Right ventricle myocardium inferior (tissue), 1 donor: ENCODE data around the gene BHLHE40. TPM values are rescaled to one million over a fixed set of nuclear protein-coding genes. Genes with fewer than 3 reads are reported as not detected.

Source experiments
- ATAC-seq: fragments of 200-7000 bp; cut with Tn5 transposase; one replicate; pipeline ENCODE4 v1.9.1; 2020; ENCODE audit warnings: mild to moderate bottlenecking, moderate library complexity
- DNase-seq: peaks from one replicate; pipeline ENCODE4 v3.0.0; 2021; ENCODE audit errors: missing footprints
- intact Hi-C: fragments of 100-400 bp; cut with DNase I; formaldehyde crosslinking; loops from one replicate; pipeline ENCODE4 v1.11.0; 2022
- long read RNA-seq: library from polyadenylated mRNA; unstranded; transcript quantifications from one replicate; pipeline ENCODE4 v2.0.0, GENCODE V29; 2021
- total RNA-seq: library from RNA; stranded (reverse); fragmentation: NEBNext Ultra II Directional; extraction: Animal tissue kit (Norgen Biotek cat#: 25700); gene quantifications from one replicate; pipeline ENCODE4 v1.2.1, GENCODE V29; 2021
- donor health status: DM: no; HTN: yes; CAD: no; lungs with severe emphysema.

BHLHE40 gene
- 26.9 TPM for total RNA-seq
- long read RNA-seq, transcript BHLHE40-201 (5 exons, 3,473 nt) = major isoform, 6 of 14 reads
- long read RNA-seq, partial matches to known transcripts = 7 of 14 reads
- long read RNA-seq, other reads (novel, unspliced or antisense) = 1 of 14 reads

DNA sequence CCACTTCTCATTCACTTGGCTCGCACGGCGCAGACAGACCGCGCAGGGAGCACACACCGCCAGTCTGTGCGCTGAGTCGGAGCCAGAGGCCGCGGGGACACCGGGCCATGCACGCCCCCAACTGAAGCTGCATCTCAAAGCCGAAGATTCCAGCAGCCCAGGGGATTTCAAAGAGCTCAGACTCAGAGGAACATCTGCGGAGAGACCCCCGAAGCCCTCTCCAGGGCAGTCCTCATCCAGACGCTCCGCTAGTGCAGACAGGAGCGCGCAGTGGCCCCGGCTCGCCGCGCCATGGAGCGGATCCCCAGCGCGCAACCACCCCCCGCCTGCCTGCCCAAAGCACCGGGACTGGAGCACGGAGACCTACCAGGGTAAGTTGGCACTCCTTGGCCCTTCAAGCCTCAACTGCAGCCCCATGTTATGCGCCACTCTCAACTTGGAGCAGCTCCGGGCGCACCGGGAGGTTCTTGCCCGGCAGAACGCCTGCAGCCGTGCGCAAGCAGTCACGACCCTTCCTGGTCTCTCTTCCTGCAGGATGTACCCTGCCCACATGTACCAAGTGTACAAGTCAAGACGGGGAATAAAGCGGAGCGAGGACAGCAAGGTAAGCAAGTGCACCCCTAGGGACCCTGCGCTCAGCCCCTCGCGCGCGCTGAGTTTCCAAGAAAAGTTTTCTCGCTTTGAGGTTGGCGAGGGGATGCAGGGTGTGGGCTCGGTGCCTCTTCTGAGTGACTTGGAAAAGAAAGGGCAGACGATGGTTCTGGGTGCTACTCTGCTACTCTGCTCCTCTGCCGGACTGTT is at the start of gene BHLHE40:
BHLHE40 (plus strand) TSS at position 10 of the 801 bp plus-strand sequence; CDS start at position 292, 282 bp downstream.
- DNase-seq (no peak), ATAC-seq (no peak)
- intact Hi-C loops = loop anchor here (2.0 kb wide), 3 partner anchors 37 to 259 kb away; no protein-coding TSS in a partner anchor

DNA sequence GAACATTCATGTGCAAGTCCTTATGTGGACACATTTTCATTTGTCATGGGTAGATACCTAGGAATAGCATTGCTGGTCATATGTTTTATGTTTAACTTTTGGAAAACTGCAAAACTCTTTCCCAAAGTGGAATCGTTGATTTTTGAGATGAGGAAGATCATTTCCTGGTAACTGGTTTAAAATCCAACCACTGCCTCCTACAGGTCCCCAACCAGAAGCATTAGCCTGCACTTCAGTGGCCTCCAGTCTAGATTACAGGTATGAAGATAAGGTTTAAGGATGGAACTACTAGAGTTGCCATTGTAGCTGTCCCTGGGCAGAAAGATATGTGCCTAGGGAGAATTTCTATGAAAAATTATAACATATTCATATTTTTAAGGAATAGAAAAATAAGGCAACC is 48.7 kb upstream of the BHLHE40 start:
- DNase-seq = no peak
- intact Hi-C loops = no loop called here
- ATAC-seq = no peak

DNA sequence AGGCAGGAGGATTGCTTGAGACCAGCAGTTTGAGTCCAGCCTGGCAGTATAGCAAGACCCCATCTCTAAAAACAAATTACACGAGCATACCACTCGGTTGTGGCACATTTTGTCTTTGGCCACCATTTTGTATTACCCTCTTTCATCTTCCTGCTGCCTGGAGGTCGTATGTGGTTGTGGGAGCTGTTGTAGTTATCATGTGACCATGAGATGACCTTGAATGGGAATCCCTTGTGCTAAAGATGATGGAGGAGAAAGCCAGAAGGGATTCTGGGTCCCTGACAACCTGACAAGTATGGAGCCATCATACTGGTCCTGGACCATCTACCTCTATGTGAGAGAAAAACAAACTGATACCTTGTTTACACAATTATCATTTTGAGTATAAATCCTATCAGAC is 45.2 kb upstream of the BHLHE40 start:
- ATAC-seq (no peak), DNase-seq (no peak)
- intact Hi-C loops = no loop called here

DNA sequence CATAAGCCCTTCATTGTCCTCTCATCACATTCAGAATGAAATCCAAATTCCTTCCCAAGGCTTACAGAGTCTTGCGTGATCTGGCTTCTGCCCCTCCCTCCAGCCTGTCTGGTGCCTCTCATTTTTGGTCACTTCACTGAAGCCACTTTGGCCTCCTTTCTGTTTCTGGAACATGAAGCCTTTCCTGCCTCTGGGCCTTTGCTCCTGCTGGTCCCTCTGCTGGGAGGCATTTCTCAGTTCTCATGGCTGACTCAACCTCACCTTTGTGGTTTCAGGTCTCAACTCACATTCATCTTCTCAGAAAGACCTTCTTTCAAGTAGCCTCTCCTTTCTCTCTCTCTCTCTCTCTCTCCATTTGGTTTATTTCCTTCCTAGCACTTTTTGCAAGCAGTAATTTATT is 43.9 kb upstream of the BHLHE40 start:
- ATAC-seq (no peak), DNase-seq (no peak)
- intact Hi-C loops = no loop called here

DNA sequence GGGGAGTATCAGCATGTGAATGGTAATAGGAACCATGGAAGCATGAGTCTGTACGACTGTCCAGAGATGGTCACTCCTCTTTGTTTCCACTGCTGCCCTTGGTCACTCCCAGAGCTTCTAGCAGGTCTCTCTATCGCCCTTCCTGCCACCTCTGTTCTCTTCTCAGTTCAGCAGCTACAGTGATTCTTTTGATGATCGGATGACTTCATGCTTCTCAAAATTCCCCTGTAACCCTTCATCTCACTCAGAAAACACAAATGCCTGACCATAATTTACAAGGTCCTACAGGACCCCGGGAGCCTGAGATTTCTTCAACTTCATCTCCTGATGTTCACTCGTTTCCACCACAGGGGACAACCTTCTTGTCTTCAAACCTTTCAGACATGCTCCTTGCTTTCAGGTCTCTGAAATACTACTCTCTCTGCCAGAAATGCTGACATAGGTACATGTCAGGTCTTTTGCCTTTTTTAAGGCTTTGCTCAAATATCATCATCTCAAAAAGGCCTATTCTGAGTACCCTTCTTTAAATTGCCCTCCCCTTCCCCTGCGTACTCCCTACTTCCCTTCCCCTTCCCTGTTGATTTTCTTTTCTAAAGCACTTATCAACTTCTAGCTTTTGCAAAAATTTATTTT is 42.1 kb upstream of the BHLHE40 start:
- DNase-seq (no peak), ATAC-seq (no peak)
- intact Hi-C loops = no loop called here

DNA sequence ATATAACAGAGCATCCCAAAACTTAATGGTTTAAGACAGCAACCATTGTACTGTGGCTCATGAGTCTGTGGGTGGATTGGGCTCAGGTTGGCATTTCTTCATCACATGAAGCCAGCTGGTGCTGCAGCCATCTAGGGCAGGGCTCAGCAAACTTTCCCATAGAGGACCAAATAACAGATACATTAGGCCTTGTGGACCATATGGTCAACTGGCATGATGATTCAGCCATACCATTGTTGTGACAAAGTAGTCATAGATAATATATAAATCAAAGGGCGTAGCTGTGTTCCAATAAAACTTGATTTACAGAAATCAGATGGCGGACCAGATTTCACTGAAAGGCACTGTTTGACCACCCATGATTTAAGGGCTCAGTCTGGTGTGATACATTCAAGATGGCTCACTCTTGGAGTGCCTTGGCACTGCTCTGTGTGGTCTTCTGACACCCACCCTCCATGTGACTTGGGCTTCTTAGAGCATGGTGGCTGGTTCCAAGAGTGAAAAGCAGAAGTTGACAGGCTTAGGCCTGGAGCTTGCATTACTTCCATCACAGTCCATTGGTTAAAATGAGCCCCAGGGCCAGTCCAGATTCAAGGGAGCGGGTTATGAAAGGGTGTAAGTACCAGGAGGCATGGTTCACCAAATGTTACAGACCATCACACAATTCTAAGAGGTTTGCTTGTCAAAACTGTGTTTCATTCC is 40.8 kb upstream of the BHLHE40 start:
- DNase-seq (no peak), ATAC-seq (no peak)
- intact Hi-C loops = no loop called here

DNA sequence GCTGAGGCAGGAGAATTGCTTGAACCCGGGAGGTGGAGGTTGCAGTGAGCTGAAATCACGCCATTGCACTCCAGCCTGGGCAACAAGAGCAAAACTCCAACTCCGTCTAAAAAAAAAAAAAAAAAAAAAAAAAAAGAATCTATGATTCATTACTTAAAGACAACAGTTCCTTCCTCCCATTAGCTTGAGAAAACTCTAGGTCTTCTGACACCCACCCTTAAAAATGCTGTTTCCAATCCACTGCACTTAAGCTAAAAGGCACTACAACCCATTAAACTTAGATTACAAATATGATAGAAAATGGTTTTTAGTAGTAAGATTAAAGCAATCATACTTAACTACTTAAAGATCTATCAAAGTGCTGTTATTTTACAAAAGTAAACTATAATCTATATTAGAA is 40.0 kb upstream of the BHLHE40 start:
- no peak for ATAC-seq
- no peak for DNase-seq
- intact Hi-C loops = no loop called here

DNA sequence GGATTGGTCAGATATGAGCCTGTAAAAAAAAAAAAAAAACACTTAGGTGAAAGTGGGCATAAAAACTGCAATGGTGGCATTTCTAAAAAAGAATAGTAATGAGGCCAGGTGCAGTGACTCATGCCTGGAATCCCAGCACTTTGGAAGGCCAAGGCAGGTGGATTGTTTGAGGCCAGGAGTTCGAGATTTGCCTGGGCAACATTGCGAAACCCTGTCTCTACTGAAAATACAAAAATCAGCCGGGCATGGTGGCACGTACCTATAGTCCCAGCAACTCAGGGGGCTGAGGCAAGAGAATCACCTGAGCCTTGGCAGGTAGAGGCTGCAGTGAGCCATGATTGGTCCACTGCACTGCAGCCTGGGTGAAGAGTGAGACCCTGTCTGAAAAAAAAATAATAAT is 38.3 kb upstream of the BHLHE40 start:
- intact Hi-C loops = no loop called here
- no peak for ATAC-seq

DNA sequence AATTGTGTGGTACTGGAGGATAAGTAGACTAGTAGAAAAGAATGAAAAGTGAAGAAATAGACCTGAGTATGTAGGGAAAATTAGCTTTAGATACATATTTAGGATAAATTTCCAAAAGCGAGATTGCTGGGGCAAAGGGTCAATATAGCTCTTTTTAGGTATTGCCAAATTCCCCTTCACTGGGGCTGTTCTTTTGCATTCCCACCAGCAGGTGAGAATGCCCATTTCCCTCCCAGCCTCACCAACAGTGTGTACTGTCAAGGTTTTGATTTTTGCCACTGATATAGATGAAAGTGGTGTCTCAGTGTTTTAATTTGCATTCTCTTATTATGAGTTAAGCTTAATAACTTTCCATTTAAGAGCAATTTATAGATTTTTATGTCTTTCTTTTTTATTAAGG is 35.7 kb upstream of the BHLHE40 start:
- intact Hi-C loops = no loop called here
- ATAC-seq (no peak), DNase-seq (no peak)

More for the DNA sequence above, 38.3 kb upstream of the BHLHE40 start:
- no peak for DNase-seq

DNA sequence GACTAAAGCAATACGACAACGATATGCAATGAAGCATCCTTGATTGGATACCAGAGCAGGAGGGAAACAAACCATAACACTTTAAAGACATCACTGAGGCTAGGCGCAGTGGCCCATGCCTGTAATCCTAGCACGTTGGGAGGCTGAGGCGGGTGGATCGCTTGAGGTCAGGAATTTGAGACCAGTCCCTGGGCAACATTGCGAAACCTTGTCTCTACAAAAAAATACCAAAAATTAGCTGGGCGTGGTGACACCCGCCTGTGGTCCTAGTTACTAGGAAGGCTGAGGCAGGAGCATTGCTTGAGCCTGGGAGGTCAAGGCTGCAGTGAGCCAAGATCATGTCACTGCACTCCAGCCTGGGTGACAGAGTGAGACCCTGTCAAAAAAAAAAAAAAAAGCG is 33.9 kb upstream of the BHLHE40 start:
- no peak for ATAC-seq
- no peak for DNase-seq
- intact Hi-C loops = no loop called here

DNA sequence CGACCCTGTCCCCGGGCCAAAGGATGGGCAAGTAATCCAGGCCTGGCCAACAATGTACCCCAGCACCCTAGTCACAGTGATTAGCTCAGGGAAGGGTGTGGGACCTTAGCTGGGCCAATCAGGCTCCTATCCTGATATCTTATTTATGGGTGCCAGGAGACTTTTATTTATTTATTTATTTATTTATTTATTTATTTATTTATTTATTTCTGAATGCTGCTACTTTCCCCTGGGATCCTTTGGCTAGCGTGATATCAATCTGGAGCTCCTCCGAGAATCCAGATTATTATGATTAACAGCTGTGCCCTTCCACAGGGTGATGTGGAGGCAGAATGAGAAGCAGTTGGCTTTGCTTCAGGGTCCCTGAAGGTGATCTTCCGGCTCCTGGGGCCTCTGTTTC is 32.2 kb upstream of the BHLHE40 start:
- ATAC-seq (no peak), DNase-seq (no peak)
- intact Hi-C loops = no loop called here

DNA sequence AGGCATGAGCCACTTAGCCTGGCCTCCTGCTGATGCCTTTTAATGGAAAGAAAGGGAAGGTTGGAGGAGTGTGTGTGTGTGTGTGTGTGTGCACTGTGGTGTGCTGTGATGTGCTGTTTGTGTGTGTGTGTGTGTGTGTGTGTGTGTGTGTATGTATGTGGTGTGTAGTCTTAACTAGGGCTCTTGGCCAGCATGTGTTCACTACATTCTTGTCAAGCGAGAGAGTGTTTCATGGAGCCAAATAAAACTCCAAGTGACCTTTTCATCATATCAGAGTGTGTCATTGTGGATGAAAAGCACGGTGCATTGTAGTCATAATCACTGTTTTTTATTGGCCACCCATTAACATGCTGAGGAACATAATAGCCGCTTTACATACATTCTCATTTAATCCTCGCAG is 30.8 kb upstream of the BHLHE40 start:
- ATAC-seq (peak; percentile 51), DNase-seq (no peak)
- intact Hi-C loops = no loop called here

DNA sequence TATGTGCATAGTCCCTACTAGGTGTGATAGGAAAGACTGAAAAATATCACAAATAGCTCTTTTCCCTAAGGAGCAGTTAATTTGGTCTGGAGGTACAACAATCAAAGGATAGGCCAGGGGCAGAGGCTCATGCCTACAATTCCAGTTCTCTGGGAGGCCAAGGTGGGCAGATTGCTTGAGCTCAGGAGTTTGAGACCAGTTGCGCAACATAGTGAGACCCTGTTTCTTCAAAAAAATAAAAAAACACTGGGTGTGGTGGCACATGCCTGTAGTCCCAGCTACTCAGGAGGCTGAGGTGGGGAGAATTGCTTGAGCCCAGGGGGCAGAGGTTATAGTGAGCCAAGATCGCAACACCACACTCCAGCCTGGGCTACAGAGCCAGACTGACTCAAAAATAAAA is 30.2 kb upstream of the BHLHE40 start:
- no peak for DNase-seq
- ATAC-seq = no peak
- intact Hi-C loops = no loop called here

DNA sequence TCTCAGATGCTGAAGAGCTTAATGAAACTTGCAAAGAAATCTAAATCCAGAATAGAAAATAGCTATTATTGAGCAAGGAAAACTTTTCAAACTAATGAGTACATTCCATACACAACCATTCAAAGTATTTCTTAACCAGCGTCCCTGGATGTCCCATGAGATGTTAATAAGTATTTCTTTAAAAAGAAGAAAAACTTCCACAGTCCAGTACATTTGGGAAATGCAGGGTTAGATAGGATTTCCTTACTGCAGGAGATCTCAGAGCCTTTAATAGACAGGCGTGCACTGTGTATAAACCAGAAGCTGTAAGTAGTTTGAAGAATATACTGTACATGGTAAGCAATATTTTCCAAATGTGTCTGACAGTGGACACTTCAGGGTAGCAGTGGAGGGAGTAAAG is 29.6 kb upstream of the BHLHE40 start:
- ATAC-seq (peak; percentile 16), DNase-seq (no peak)
- intact Hi-C loops = no loop called here

DNA sequence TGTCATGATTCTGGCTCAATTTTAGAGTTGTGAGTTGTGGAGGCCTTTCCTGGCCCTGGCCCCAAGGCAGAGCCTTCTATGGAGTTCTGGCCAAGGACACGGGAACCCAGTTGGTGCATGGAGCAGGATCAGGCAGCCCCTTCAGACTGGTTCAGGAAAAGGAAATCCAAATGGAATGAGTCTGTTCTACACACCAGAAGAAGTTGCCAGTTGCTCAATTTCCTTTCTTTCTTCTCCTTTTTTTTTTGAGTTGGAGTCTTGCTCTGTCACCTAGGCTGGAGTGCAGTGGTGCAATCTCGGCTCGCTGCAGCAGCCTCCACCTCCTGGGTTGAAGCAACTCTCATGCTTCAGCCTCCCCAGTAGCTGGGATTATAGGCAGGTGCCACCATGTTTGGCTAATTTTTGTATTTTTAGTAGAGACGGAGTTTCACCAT is 28.9 kb upstream of the BHLHE40 start:
- DNase-seq (peak; percentile 68), ATAC-seq (peak; percentile 77)
- intact Hi-C loops = no loop called here

DNA sequence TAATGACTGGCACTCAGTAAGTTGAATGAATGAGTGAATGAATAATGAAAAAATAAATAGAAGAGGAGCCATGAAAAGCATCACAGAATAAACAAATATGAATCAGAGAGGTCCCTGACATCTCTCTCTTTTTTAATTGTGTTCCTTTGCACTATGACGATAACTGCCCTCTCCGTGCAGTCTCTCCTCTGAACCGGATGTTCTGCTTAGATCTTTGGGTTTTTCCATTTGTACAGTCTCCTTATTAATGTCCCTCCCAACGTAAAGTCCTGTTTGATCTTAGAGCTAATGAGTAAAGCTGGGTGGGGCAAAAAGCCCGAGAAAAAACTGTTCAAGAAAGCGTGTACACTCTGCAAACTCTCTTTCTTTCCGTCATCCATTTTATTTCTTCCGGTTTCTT is 28.3 kb upstream of the BHLHE40 start:
- no peak for DNase-seq
- intact Hi-C loops = no loop called here
- ATAC-seq = no peak

DNA sequence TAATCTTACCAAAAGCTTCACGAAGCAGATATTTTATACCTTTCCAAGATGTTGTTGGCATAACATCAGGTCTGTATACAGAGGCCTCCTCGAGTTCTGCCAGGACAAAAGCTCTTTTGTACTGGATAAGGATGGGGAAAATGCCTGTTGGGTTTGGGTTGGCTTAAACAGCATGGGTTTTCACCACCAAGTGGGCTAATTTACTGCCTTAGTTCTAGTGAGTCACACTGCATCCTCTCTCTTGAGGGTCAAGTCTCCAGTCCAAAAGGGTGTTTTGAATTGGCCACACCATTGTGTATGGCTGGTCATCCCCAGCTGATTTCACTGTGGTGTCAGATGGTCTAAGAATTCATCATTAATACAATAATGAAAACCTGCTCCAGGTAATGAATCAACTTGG is 26.1 kb upstream of the BHLHE40 start:
- ATAC-seq (no peak), DNase-seq (no peak)
- intact Hi-C loops = no loop called here

DNA sequence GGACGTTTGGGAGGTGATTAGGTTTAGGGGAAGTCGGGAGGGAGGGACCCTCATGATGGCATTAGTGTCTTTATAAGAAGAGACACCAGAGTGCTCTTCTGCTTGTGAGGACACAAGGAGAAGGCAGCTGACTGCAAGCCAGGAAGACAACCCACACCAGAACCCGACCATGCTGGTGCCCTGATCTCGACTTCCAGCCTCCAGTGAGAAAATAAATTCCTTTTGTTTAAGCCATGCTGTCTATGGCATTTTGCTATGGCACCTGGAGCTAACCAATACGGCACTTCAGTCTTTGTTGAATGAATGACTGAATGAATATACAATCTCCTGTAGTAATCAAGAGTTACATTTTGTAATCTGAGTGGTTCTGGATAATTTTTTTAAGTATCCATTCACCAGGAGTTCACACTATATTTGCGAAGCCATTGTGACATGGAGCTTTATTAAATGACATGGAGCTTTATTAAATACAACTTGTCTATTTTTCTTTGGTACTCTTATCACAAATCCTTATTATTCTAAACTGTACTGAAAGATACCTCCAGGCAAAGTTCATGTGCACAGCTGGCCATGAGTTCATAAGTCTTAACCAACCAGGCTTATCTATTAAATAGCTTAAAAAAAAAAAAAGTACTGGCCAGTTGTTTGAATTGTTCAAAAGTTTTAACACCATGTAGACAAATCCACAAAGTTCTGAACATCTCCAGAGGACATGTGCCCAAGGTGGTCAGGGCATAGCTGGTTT is 24.8 kb upstream of the BHLHE40 start:
- ATAC-seq (no peak), DNase-seq (no peak)
- intact Hi-C loops = no loop called here

DNA sequence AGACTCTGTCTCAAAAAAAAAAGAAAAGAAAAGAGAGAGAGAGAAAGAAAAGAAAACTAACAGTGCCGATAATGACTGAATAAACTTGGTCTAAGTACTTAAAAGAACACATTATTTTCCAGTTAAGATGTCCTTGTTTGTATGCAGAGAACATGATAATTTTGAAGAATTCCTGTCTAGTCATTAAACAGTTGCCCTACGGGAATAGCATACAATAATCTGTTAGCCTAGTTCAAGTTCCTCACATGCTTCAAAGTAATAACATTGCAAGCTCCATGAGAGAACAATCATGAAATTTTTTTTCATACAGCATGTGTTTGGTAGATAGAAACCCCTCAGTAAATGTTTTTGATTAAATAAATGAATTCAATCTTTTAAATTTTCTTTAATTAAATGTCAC is 23.1 kb upstream of the BHLHE40 start:
- ATAC-seq (no peak), DNase-seq (no peak)
- intact Hi-C loops = no loop called here
